MCF 10A (cell line): Measurements from ENCODE around the gene MAEA. TPM values are rescaled to one million over a fixed set of nuclear protein-coding genes. Genes with fewer than 3 reads are reported as not detected.

ENCODE experiments used
- BruUV-seq: library from RNA; stranded (reverse); fragments of 400-500 nt; replicated peaks from 2 replicates; lab custom pipeline; 2021; lab: Mats Ljungman, UMichigan
- CTCF ChIA-PET: fragments of 300-600 bp; sonication (Branson Sonifier 250); formaldehyde crosslinking; extraction: SDS; loops from one replicate; lab custom pipeline; 2021; ENCODE audit warnings: antibody characterized with exemption, inconsistent platforms; lab: Yijun Ruan, JAX
- POLR2A ChIA-PET: fragments of 300-600, 350-650 bp; sonication (Branson Sonifier 250); formaldehyde crosslinking; extraction: SDS; loops from one replicate; lab custom pipeline; 2020; ENCODE audit warnings: antibody characterized with exemption, inconsistent platforms; lab: Yijun Ruan, JAX
- DNase-seq: peaks from one replicate; pipeline ENCODE4 v3.0.0-alpha.2; 2018; ENCODE audit not compliant: unreplicated experiment
- H3K27ac Mint-ChIP-seq: one replicate; pipeline ENCODE4 v1.8.0; 2022; ENCODE audit warnings: mild to moderate bottlenecking, low read depth, mixed read lengths; ENCODE audit not compliant: unreplicated experiment
- H3K27me3 Mint-ChIP-seq: one replicate; pipeline ENCODE4 v1.8.0; 2022; ENCODE audit warnings: mixed read lengths; ENCODE audit not compliant: insufficient read depth, unreplicated experiment
- H3K36me3 Mint-ChIP-seq: one replicate; pipeline ENCODE4 v1.8.0; 2022; ENCODE audit warnings: mild to moderate bottlenecking, moderate library complexity, mixed read lengths; ENCODE audit not compliant: insufficient read depth, unreplicated experiment
- H3K4me1 Mint-ChIP-seq: one replicate; pipeline ENCODE4 v1.8.0; 2022; ENCODE audit warnings: mixed read lengths; ENCODE audit not compliant: insufficient read depth, unreplicated experiment
- H3K4me3 Mint-ChIP-seq: one replicate; pipeline ENCODE4 v1.8.0; 2022; ENCODE audit warnings: mild to moderate bottlenecking, moderate library complexity, mixed read lengths; ENCODE audit not compliant: unreplicated experiment
- H3K9me3 Mint-ChIP-seq: one replicate; pipeline ENCODE4 v1.8.0; 2022; ENCODE audit warnings: mixed read lengths; ENCODE audit not compliant: unreplicated experiment
- CTCF ChIP-seq: fragments of 200-600 bp; IDR thresholded peaks from one replicate; pipeline ENCODE4 v1.8.0; 2022; ENCODE audit warnings: antibody characterized with exemption, mild to moderate bottlenecking; ENCODE audit not compliant: unreplicated experiment
- intact Hi-C: fragments of 100-400 bp; cut with micrococcal nuclease; formaldehyde crosslinking; loops from 2 replicates; pipeline ENCODE4 v1.14.1; 2022
- total RNA-seq: library from RNA; stranded (reverse); gene quantifications from 2 replicates; pipeline ENCODE4 v1.2.3, GENCODE V29; 2022

MAEA gene
- total RNA-seq, 1 experiment from 2014 or later = 89.6 TPM

- Mint-ChIP-seq H3K36me3 (peaks cover 19% of the 10 kb centered on the region), H3K4me3 (no peak overlapping the region), H3K4me1 (peaks cover 35% of the 10 kb centered on the region), H3K9me3 (no peaks in the 10 kb centered on the region), H3K27ac (peak overlapping the region; percentile 71), H3K27me3 (no peaks in the 10 kb centered on the region)
- ChIA-PET POLR2A (no interaction called here), CTCF (no interaction called here)
- intact Hi-C loops = no loop called here
- DNase-seq = no peak
- BruUV-seq = no TSS peak
- no peak for TF ChIP-seq CTCF
These were observed 5.8 kb downstream of the MAEA start for GRCh38 chr4:1295405-1296055.

- Mint-ChIP-seq H3K9me3 (no peaks in the 10 kb centered on the region), H3K4me3 (peak overlapping the region; percentile 39), H3K27me3 (no peaks in the 10 kb centered on the region), H3K36me3 (peaks cover 26% of the 10 kb centered on the region), H3K27ac (peak overlapping the region; percentile 83), H3K4me1 (peaks cover 40% of the 10 kb centered on the region)
- no peak for TF ChIP-seq CTCF
- CTCF ChIA-PET = no interaction called here
- no peak for DNase-seq
- BruUV-seq = no TSS peak
- POLR2A ChIA-PET = no interaction called here
- intact Hi-C loops = no loop called here
These were observed 6.8 kb downstream of the MAEA start for GRCh38 chr4:1296324-1297022.

- Mint-ChIP-seq H3K36me3 (peaks cover 29% of the 10 kb centered on the region), H3K9me3 (no peaks in the 10 kb centered on the region), H3K27me3 (no peaks in the 10 kb centered on the region), H3K27ac (peak overlapping the region; percentile 83), H3K4me1 (peaks cover 40% of the 10 kb centered on the region), H3K4me3 (peak overlapping the region; percentile 39)
- POLR2A ChIA-PET = no interaction called here
- BruUV-seq = no TSS peak
- TF ChIP-seq CTCF = no peak
- DNase-seq = no peak
- intact Hi-C loops = no loop called here
- CTCF ChIA-PET = no interaction called here
These were observed 7.3 kb downstream of the MAEA start for GRCh38 chr4:1297023-1297395.

GRCh38 chr4:1297456-1298325, 8.0 kb downstream of the MAEA start:
- Mint-ChIP-seq H3K4me1 (peaks cover 36% of the 10 kb centered on the region), H3K36me3 (peaks cover 34% of the 10 kb centered on the region), H3K4me3 (no peak overlapping the region), H3K9me3 (no peaks in the 10 kb centered on the region), H3K27me3 (no peaks in the 10 kb centered on the region), H3K27ac (peak overlapping the region; percentile 83)
- ChIA-PET POLR2A (no interaction called here), CTCF (interaction anchor here (0.5 kb wide), 1 partner anchor 30 kb away, joined by 3 read pairs; no protein-coding TSS in a partner anchor)
- intact Hi-C loops = no loop called here
- DNase-seq = no peak
- no TSS peak for BruUV-seq
- no peak for TF ChIP-seq CTCF
